Inferior parietal cortex (tissue), 1 donor: ENCODE results near the gene SPAG17.

ENCODE experiments used
- DNase-seq: peaks from one replicate; pipeline ENCODE4 v3.0.0-alpha.2; 2016; ENCODE audit errors: extremely low spot score

The SPAG17 gene

DNA sequence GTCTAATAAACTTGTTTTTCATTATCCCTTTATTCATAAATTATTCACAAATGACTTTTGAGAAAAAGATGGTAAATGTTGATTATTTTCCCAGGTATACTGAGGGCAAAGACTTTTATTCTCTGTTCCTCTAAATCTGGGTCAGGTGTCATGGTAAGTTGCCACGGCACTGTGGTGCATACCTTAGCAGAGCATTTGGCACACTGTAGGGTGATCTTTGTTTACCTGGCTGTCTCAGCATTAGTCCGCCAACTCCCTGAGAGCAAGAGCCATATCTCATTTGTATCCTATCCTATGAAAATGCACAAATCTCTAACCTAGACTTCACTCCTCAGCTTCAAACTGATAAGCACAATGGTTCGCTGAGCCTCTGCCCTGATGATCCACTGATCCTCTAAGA, 280.5 kb downstream of the SPAG17 start:
- DNase-seq: no peak
